ENCODE results near the gene TXNDC12.
"Not testable (repeated sequence)": the region's sequence is repeated elsewhere in the genome, so short reads cannot be mapped to it uniquely, and the experiment has no call there.

The TXNDC12 gene

DNA sequence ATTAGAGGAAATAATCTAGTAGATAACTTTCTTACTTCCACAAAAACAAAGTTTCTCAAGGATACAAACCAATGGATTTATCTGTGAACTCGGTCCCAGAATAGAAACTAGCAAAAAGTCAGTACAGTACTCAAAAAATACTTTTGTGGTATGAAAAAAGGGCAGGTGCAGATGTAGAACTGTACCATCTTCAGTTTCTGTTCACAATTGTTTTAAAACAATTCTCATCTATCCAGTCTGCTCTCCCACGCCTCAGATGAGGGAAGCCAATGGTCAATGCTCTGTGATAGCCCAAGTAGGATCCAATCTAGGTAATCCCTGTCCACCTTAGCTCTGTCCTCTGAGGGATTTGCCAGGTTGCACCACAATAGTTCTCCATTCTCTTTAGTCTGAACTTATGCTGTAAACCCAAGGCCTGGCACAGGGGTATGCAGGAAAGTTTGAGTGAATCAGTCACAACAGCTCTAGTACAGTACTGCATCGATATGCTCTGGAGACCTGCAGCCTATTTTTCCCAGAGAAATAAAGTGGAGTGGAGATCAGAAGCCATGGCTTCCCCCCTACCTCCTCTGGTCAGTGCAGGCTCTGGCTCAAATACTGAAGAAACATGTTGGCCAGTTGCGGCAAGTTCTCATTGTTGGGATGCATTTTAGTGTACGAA, 22.7 kb downstream of the TXNDC12 start:
- peaks cover 19% of the 10 kb centered on the region; the same call in 1 of the 2 replicates for H3K36me3 ChIP-seq (ENCODE audit: insufficient read depth, low read length)
- H3K27ac ChIP-seq (ENCODE audit: low read depth, low read length, poor library complexity, severe bottlenecking), result no peak overlapping the region
- peaks cover 15% of the 10 kb centered on the region for H3K79me2 ChIP-seq (ENCODE audit: insufficient read depth, low read length)
- H3K4me3 ChIP-seq (ENCODE audit: low read depth, low read length, poor library complexity, severe bottlenecking), result peak overlapping the region; percentile 88
- H3F3A ChIP-seq (ENCODE audit: insufficient read depth, low read length), result no peaks in the 10 kb centered on the region
- H2AFZ ChIP-seq (ENCODE audit: low read length), result no peak overlapping the region
- peaks cover 34% of the 10 kb centered on the region for H3K4me1 ChIP-seq (ENCODE audit: insufficient read depth, low read length, severe bottlenecking)
- no peaks in the 10 kb centered on the region for H3K27me3 ChIP-seq (ENCODE audit: insufficient read depth, low read length)
- H3K4me2 ChIP-seq (ENCODE audit: low read length), result peak overlapping the region; percentile 92
- TF ChIP-seq EZH2 (IDR thresholded peaks at IDR 0.05; ENCODE audit: borderline replicate concordance, low read length), result no peak
- TF ChIP-seq, protein P1, sequence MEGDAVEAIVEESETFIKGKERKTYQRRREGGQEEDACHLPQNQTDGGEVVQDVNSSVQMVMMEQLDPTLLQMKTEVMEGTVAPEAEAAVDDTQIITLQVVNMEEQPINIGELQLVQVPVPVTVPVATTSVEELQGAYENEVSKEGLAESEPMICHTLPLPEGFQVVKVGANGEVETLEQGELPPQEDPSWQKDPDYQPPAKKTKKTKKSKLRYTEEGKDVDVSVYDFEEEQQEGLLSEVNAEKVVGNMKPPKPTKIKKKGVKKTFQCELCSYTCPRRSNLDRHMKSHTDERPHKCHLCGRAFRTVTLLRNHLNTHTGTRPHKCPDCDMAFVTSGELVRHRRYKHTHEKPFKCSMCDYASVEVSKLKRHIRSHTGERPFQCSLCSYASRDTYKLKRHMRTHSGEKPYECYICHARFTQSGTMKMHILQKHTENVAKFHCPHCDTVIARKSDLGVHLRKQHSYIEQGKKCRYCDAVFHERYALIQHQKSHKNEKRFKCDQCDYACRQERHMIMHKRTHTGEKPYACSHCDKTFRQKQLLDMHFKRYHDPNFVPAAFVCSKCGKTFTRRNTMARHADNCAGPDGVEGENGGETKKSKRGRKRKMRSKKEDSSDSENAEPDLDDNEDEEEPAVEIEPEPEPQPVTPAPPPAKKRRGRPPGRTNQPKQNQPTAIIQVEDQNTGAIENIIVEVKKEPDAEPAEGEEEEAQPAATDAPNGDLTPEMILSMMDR (IDR thresholded peaks at IDR 0.05; ENCODE audit: low read length), result no peak
- no peaks in the 10 kb centered on the region for H3K9me2 ChIP-seq (ENCODE audit: low read depth, low read length)
- H4K20me1 ChIP-seq (ENCODE audit: insufficient read depth, low read length), result no peaks in the 10 kb centered on the region
- peak overlapping the region; percentile 85 for H3K9ac ChIP-seq (ENCODE audit: low read length)
- H3K9me3 ChIP-seq (ENCODE audit: low read length), result no peaks in the 10 kb centered on the region

DNA sequence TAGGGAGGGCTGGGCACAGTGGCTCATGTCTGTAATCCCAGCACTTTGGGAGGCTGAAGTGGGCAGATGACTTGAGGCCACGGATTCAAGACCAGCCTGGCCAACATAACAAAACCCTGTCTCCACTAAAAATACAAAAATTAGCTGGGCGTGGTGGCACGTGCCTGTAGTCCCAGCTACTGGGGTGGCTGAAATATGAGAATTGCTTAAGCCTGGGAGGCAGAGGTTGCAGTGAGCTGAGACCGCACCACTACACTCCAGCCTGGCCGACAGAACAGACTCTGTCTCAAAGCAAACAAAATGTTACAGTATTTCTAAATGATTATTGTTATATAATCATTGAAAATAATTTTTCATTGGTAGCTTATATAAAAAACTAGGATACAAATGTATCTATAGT, 26.2 kb downstream of the TXNDC12 start:
- H3K36me3 ChIP-seq (ENCODE audit: insufficient read depth, low read length), result peaks cover 31% of the 10 kb centered on the region; the same call in 1 of the 2 replicates
- H3K9me3 ChIP-seq (ENCODE audit: low read length), result not testable (repeated sequence)

DNA sequence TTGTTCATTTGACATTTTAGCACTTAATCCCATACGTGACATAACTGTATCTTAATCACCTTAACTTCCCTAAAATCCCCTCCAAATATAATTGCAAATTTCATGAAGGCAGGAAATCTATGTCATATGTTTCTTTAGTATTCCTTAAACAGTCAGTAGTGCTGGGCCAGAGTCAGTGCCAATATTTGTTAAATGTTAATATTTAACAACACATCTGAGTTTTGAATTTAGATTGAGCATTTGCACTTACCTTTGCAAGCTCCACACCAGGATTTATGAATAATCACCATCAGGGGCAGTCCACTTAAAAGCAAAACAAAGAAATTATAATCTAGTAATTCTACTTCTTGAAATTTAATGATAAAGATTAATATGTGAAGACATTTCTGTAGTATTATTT, 26.7 kb downstream of the TXNDC12 start:
- Histone ChIP-seq H3K27ac (ENCODE audit: low read depth, low read length, poor library complexity, severe bottlenecking) (no peak overlapping the region), H3K36me3 (ENCODE audit: insufficient read depth, low read length) (peaks cover 35% of the 10 kb centered on the region; the same call in 1 of the 2 replicates), H3F3A (ENCODE audit: insufficient read depth, low read length) (no peaks in the 10 kb centered on the region), H2AFZ (ENCODE audit: low read length) (no peak overlapping the region), H3K4me2 (ENCODE audit: low read length) (no peak overlapping the region), H3K79me2 (ENCODE audit: insufficient read depth, low read length) (peaks cover 15% of the 10 kb centered on the region), H3K9me3 (ENCODE audit: low read length) (no peaks in the 10 kb centered on the region), H4K20me1 (ENCODE audit: insufficient read depth, low read length) (no peaks in the 10 kb centered on the region), H3K4me3 (ENCODE audit: low read depth, low read length, poor library complexity, severe bottlenecking) (no peak overlapping the region), H3K9ac (ENCODE audit: low read length) (no peak overlapping the region), H3K27me3 (ENCODE audit: insufficient read depth, low read length) (no peaks in the 10 kb centered on the region), H3K4me1 (ENCODE audit: insufficient read depth, low read length, severe bottlenecking) (peaks cover 28% of the 10 kb centered on the region), H3K9me2 (ENCODE audit: low read depth, low read length) (no peaks in the 10 kb centered on the region)
- TF ChIP-seq, protein P1 (IDR thresholded peaks at IDR 0.05; ENCODE audit: low read length), result no peak

More for the DNA sequence above, 26.2 kb downstream of the TXNDC12 start:
- peaks cover 30% of the 10 kb centered on the region for H3K4me1 ChIP-seq (ENCODE audit: insufficient read depth, low read length, severe bottlenecking)
- H3F3A ChIP-seq (ENCODE audit: insufficient read depth, low read length); H3K4me2 ChIP-seq (ENCODE audit: low read length); H4K20me1 ChIP-seq (ENCODE audit: insufficient read depth, low read length); H3K9ac ChIP-seq (ENCODE audit: low read length); H2AFZ ChIP-seq (ENCODE audit: low read length); H3K27me3 ChIP-seq (ENCODE audit: insufficient read depth, low read length); H3K27ac ChIP-seq (ENCODE audit: low read depth, low read length, poor library complexity, severe bottlenecking); H3K4me3 ChIP-seq (ENCODE audit: low read depth, low read length, poor library complexity, severe bottlenecking); H3K9me2 ChIP-seq (ENCODE audit: low read depth, low read length): not testable (repeated sequence)
- H3K79me2 ChIP-seq (ENCODE audit: insufficient read depth, low read length), result peaks cover 15% of the 10 kb centered on the region

DNA sequence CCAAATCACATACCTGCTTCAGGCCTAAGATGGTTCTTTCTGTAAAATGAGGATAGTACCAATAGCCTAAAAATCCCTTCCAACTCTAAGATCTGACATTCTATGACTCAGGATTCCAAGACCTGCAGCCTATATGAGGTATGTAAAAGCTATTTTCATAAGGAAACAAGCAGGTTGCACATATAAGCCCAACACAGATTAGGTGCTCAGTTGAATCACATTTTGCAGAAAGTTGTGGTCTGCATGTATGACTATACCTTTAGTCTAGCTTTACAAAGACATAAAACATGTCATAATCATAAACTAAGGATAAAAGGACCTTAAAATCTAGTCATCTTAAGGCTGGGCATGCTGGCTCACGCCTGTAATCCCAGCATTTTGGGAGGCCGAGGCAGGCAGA, 28.7 kb downstream of the TXNDC12 start:
- Histone ChIP-seq H3K9me3 (ENCODE audit: low read length) (no peaks in the 10 kb centered on the region), H4K20me1 (ENCODE audit: insufficient read depth, low read length) (no peaks in the 10 kb centered on the region), H3K27me3 (ENCODE audit: insufficient read depth, low read length) (no peaks in the 10 kb centered on the region), H3K36me3 (ENCODE audit: insufficient read depth, low read length) (peaks cover 39% of the 10 kb centered on the region; the same call in 1 of the 2 replicates), H3K79me2 (ENCODE audit: insufficient read depth, low read length) (no peaks in the 10 kb centered on the region), H3K27ac (ENCODE audit: low read depth, low read length, poor library complexity, severe bottlenecking) (no peak overlapping the region), H3K4me3 (ENCODE audit: low read depth, low read length, poor library complexity, severe bottlenecking) (no peak overlapping the region), H3K4me2 (ENCODE audit: low read length) (no peak overlapping the region), H2AFZ (ENCODE audit: low read length) (no peak overlapping the region), H3K9me2 (ENCODE audit: low read depth, low read length) (no peaks in the 10 kb centered on the region), H3F3A (ENCODE audit: insufficient read depth, low read length) (no peaks in the 10 kb centered on the region), H3K9ac (ENCODE audit: low read length) (no peak overlapping the region), H3K4me1 (ENCODE audit: insufficient read depth, low read length, severe bottlenecking) (peaks cover 15% of the 10 kb centered on the region)
- TF ChIP-seq, protein P1 (IDR thresholded peaks at IDR 0.05; ENCODE audit: low read length), result no peak
- no peak for TF ChIP-seq EZH2 (IDR thresholded peaks at IDR 0.05; ENCODE audit: borderline replicate concordance, low read length)

Measured in OCI-LY1 (cell line).